GM12875 (cell line): ENCODE measurements around the gene SCFD2.

Experiments used
- H3K4me3 ChIP-seq: one replicate; pipeline ENCODE4 v1.5.1; 2011; ENCODE audit warnings: low read depth, low read length, control low read depth
- TF ChIP-seq, protein P1 (sequence below): IDR thresholded peaks from 2 replicates; pipeline ENCODE4 v1.5.1; 2011; ENCODE audit warnings: low read depth, mild to moderate bottlenecking, control low read depth, inconsistent platforms, low read length, moderate library complexity, borderline replicate concordance; ENCODE audit not compliant: insufficient read depth

SCFD2 gene

GRCh38 chr4:53018471-53018870 is 347.4 kb downstream of the SCFD2 start:
- H3K4me3 ChIP-seq: no peak overlapping the region
- TF ChIP-seq, protein P1, sequence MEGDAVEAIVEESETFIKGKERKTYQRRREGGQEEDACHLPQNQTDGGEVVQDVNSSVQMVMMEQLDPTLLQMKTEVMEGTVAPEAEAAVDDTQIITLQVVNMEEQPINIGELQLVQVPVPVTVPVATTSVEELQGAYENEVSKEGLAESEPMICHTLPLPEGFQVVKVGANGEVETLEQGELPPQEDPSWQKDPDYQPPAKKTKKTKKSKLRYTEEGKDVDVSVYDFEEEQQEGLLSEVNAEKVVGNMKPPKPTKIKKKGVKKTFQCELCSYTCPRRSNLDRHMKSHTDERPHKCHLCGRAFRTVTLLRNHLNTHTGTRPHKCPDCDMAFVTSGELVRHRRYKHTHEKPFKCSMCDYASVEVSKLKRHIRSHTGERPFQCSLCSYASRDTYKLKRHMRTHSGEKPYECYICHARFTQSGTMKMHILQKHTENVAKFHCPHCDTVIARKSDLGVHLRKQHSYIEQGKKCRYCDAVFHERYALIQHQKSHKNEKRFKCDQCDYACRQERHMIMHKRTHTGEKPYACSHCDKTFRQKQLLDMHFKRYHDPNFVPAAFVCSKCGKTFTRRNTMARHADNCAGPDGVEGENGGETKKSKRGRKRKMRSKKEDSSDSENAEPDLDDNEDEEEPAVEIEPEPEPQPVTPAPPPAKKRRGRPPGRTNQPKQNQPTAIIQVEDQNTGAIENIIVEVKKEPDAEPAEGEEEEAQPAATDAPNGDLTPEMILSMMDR: no peak

DNA sequence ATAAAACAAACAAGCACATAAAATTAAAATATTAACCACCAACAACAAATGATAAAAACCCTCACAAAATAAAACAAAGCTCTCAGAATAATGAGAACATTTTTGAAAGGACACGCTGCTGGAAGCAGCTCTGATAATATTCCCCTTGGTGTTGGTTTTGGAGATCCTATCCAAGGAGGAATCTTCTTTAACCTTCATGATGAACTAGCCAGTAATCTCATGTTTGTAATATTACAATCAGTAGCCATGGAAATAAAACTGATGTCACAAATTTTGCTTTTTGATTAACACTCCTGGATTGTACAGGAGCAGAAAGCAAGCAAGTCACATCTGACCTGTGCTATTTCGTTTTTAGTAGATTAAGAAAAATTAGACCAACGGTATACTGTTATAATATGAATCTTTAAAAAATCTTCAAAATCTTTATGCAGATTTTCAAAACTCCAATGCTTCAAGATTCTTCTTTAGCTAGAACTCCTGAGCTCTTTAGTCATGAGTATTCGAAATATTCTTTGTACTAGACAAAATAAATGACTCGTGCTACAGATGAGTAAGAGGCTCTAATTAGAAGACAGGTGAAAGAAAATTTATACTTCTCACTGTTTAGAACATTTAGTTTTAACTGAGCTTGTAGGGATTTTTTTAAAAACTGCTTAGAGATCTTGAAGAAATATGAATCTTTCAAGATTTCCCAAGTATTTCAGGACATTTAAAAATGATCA is 349.6 kb downstream of the SCFD2 start:
- TF ChIP-seq, protein P1: no peak
- H3K4me3 ChIP-seq: no peak overlapping the region

DNA sequence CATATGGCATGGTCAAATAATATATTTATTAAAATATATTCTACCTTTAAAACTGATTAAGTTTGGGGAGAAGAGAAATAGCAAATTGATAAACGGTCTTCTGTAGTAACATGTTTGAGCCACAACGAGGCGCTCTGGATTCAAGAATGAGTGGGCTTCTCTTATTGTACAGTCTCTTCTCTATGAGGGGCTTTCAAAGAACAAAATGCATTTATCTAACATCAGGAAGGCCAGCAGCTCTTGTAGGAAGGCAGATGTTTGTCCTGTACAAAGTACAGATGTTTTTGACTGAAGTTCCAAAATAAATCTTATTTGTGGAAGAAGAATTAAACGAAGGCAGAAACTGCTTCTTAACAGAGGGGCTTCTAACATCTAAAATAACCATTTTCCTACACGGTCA is 350.2 kb downstream of the SCFD2 start:
- no peak overlapping the region for H3K4me3 ChIP-seq
- TF ChIP-seq, protein P1: peak; percentile 50; the same call in 1 of the 2 replicates

DNA sequence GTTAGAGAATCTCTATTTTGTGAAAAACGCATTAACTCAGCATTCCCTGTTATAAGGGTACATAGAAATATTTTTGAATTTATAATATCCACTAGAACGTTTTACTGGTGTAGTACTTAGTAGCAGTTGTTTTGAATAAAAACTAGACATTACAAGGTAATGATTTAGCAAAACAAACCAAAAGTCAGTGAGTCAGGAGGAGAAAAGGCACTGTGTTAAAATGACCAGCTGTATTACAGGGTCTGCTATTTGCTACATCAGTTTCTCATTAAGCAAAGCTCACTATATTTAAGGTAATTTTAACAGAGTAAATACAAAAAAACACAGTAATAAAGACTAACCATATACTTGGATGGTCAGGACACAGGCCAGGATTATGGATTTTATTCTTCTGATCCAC is 351.0 kb downstream of the SCFD2 start:
- no peak overlapping the region for H3K4me3 ChIP-seq
- TF ChIP-seq, protein P1: no peak

GRCh38 chr4:53013873-53014775 is 351.7 kb downstream of the SCFD2 start:
- no peak overlapping the region for H3K4me3 ChIP-seq
- TF ChIP-seq, protein P1: no peak

- H3K4me3 ChIP-seq: no peak overlapping the region
Measured at GRCh38 chr4:53012738-53013137, 353.1 kb downstream of the SCFD2 start.

More at GRCh38 chr4:53012738-53013137, 353.1 kb downstream of the SCFD2 start:
- TF ChIP-seq, protein P1: no peak
